NCI-H524 treated with DMSO at 0.1 percent for 48 hours (cell line): ENCODE measurements around the gene AK2.

Experiments used
- DNase-seq: peaks from one replicate; lab custom pipeline; 2025; lab: John Stamatoyannopoulos, UW

Gene AK2

GRCh38 chr1:33022650-33023200, 14.0 kb downstream of the AK2 start:
- no peak for DNase-seq

- DNase-seq = no peak
These were observed 14.9 kb downstream of the AK2 start for GRCh38 chr1:33021567-33022431.

DNA sequence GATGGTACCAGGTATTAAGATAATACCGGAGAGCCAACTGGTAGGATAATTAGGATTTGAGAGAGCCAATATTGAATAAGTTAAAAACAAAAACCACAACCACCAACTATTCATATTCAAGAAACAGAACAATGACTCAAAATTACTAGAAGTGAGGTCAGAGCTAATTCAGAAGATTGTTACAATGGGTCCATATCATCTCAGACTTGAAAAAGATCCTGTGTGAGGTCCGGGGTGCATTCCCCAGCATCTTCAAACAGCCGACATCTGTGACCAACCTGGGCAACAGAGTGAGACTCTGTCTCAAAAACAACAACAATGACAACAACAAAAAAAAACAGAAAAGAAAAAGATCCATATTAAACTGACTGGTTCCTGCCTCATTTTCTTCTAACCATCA, 18.6 kb downstream of the AK2 start:
- no peak for DNase-seq

DNA sequence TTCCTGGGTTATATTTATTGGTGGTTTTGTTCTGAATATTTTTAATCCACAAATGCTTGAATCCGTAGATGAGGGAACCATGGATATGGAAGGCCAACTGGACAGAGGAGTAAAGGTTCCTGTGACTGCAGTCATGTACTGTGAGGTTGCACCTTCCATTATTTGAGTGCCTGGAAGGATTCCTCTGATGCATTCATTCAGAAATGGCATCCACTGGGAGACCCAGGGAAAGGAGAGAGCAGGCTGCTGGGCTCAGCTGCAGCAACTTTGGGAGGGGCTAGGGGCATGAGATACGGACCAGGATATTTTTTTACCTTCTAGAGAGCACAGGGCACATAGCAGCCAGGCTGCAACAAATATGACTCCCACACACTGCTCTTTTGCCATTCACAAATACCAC, 19.5 kb downstream of the AK2 start:
- no peak for DNase-seq

DNA sequence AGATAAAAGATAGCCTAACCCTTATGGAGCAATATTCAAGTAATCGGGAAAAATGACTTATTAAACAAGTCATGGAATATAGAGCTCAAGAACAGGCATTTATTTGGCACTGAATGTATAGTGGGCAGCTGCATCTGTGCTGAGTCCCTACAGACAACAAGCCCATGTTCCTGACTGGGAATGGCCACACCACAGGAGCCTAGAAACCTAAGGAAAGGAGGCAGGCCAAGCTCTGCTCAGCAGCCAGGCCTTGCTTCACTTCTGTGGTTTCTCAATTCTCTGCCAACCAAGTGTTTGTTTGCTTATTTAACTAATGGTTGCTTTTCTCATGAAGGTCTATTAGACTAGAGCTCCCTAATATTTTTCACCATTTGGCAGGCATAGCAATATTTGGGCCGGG, 21.5 kb downstream of the AK2 start:
- DNase-seq = no peak

DNA sequence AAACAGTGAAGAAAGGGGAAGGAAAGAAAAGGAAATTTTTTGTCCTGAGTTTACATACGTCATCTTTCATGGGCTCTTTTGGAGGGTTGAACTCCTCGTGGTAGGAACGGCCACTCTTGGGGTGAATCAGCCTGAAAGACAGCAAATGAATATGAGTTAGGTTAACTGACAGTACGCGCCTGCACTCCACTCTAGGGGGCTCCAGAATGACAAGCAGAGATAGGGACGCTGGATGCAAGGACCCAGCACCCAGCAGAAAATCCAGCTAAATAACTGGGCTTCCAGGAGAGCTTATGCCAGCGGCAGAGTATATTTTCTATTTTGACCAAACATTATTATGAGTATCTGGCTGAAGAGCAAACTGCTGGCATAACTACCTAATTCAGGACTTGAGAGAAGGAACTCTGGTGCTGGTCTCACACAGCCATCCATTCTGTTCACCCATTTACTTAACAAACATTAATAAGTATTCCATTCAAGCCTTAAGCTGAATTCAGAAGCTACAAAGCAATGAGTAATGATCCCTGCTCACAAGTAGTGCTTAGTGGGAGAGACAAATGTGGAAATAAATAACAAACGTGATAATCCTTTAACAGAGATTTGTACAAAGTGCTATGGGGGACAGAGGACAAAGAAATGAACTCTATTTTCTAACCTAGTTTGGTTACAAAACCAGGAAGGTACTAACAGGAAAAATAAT, 22.1 kb downstream of the AK2 start:
- no peak for DNase-seq

DNA sequence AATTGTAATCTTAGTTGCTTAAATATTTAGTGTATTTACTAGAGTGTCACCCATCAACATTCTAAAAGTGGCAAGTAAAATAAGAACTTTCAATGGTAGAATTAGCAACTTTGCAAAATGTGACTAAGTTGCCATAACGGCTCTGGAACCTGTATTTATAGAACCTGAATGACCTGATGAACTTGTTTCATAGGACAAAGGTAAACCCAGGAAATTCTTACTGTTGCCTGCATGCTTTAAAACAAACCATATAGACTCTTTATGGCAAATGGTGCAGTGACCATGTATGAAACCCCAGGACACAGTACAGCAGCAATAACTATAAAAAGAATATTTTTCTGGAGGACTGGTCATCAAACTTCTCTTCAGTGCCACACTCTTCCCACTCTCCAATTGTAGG, 22.9 kb downstream of the AK2 start:
- no peak for DNase-seq

DNA sequence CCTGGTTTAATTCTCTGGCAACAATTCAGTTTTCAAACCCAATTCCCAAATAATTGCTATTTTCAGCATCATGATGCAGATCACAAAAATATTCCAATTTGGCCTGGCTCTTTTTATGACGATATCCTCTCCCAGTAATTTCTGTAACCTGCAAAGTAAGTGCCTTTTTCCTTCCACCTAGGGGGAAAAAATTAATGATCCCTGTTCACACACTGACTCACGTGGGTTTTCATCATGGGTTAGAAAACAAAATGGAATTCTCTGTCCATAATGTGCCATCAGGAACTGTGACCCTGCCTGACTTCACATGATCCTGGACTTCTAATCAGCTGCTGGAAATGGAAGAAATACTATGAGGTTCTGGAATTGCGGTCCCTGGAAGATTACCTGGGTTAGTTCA, 24.5 kb downstream of the AK2 start:
- no peak for DNase-seq

- DNase-seq = no peak
These were observed 25.6 kb downstream of the AK2 start for GRCh38 chr1:33010932-33011731.

DNA sequence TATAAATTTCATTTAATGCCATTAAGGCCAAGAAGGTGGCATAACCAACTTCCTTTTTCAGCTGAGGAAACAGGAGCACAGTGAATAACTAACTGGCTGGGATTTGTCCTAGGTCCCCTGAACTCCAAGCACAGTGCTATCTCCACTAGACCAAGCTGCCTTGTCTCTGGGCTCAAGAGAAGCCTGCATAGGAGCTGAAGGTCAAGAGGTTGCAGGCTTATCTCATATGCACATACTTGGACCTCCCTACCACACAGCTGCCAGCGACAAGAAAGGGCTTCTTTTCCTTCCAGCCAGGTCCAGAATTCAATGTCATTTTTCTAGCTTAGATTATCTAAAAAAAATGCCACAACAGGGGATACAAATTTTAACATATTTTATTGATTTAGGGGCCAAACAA, 27.1 kb downstream of the AK2 start:
- no peak for DNase-seq

DNA sequence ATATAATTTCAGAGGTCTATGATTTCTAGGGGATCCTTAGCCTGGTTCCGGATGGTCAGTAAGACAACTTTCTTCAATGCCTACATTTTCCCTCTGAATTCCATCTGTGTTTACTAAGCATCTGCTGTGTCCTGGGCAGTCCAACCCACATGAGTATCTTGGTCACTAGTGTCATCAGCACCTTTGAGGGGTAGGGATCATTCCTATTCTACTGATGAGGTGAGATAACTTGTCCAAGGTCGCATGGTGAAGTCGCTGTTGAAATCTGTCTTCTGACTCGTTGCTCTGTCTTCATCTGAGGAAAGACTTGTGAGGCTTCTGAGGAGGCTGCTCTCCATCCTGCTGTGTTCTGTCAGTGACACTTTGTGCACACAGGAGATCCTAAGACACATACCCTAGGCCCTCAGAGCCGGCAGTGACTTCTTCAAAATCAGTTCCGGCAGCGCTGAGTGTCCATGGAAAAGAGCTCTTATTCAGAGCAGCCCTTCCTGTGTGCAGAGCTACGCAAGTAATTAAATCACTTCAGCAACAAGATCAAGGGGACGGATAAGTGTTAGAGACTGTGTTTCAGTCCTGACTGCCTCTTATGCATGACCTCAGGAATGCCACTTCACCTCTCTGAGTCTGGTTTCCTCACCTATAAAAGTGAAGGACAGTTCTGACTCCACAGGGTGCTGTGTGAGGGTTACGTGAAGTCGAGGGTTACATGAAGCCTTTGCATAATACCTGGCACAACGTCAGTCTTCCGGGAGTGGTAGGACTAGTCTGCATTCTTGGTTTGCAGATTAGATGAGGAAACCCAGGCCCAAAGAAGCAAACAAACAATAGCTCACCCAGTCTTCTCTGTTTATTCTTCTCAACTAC, 28.4 kb downstream of the AK2 start:
- no peak for DNase-seq

DNA sequence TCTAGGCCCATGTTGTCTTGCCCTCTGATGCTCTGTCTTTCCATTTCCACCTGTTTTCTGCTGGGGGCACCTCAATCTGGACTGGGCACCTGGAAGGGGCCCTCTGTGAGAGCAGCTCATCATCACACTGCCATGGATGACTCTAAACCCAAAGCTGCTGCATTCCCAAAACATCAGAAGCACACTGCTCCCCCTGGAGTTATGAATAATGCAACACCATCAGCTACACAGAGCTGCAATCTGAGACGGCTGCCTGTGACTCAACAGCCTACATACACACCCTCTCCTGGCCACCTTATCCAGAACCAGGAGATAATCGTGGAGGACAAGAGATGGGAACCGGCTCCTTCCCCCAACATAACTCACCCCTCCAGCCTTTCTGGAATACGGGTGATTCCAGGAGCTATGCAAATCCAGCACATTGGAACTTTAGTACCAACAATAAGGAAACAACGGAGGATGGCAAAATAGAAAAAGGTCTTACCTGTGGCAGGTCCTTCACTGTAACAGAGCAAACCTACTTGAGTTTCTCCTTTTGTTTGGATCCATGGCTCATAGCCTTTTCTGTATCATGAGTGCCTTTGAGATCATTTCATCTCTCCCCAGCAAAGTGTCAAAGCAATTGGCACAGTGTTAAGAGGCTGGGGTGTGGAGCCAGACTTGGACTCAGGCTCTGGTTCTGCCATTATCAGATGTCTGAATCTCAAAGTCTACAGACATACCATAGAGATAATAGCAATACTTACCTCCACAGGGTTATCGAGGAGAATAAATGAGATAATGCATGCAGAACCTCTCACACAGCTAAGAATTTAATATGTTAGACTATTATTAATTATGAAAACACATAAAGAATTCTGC, 29.3 kb downstream of the AK2 start:
- DNase-seq = no peak

DNA sequence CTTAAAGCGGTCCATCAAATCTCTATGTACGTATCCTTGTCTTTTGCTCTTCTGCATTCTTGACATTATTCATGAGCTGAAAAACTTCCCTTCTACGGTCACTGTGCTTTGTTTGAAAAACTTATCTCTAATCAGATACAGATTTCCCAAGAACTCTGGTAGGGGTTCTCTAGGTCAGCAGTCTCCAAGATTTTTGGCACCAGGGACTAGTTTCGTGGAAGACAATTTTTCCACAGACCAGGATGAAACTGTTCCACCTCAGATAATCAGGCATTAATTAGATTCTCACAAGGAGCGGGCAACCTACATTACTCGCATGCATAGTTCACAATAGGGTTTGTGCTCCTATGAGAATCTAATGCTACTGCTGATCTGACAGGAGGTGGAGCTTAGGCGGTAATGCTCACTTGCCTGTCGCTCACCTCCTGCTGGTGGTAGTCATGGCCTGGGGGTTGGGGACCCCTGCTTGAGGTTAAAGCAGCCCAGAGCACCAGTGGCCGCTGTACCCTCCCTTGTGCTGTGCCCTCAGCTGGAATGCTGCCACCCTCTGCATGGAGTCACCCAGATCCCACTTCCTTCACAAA, 30.8 kb downstream of the AK2 start:
- DNase-seq = no peak

DNA sequence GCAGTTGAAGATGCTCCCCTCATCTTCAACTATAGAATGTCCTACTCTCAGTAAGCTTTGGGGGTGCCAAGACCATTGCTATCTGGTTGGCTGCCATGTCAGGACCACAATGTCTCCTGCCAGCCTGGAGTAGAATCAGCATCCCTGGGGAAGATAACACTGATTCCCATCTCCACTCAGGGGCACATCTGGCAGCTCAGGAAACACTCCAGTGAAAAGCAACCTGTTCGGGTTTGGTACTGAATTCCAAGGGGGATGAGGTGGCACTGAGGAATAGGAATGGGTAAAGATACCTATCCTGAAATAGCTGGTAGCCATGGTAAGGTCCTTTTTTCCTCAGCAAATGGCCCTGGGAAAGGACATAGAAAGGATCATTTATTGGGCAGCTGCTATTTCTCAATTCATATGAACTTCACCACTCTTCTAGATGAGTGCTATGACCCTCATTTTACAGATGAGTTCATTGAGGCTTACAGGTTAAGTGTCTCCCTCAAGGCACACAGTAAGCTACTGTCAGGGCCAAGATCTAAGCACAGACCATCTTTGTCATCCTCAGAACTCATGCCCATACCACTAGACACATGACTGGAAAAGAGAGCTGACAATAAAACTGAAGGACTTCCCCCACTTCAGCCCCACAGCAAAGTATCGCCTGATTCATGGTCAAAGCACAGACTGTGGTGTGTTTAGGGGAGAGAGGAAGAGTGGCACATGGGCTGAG, 31.4 kb downstream of the AK2 start:
- no peak for DNase-seq

GRCh38 chr1:33004613-33005012, 32.1 kb downstream of the AK2 start:
- no peak for DNase-seq

- DNase-seq = no peak
These were observed 33.0 kb downstream of the AK2 start for GRCh38 chr1:33003657-33004056.

- DNase-seq = no peak
These were observed 34.7 kb downstream of the AK2 start for GRCh38 chr1:33002006-33002405.

DNA sequence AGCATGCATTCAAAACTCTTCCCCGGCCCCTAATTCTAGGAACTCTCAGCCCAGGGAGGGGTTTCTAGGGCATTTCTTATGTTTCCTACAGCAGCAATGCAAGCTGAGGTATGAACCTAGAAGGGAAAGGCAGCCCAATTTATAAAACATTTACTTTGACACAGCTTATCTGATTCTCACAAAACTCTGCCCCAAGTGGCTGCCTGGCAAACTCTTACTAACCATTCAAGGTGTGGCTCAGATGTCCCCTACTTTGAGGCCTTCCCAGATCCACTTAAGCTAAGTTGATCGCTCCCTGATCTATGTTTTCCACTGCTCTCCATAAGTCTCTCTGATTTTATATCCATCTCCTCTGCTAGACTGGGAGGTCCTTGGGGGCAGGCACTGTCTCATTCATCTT, 35.4 kb downstream of the AK2 start:
- DNase-seq = no peak

DNA sequence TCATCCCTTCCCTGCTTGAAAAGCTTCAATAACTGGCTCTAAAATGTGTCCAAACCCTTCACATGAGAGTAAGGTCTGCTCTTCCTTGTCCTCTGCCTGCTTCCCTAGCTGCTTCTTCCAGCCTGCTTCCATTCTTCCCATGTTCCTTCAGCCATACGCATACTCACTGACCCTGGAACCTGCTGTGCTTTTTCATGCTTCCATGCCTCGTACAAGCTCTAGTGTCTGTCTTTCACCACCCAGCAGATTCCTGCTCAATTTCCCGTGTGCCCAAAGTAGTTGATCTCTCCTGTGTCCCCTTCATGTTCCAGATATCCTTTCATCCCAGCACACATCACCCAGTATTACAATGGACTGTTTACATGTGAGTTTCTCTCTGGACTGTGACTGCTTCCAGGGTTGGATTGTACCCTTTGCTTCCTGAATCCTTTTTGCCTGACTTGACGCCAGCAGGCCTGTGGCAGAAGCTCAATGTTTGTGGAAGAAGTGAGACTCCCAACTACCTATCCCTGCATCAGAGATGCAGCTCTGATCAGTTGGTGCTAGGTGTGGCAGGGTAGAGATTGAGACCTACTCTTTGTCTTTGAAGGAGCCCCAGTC, 36.2 kb downstream of the AK2 start:
- no peak for DNase-seq
